ENCODE measurements around the gene ACOX3.
"Not testable (repeated sequence)": the region's sequence is repeated elsewhere in the genome, so short reads cannot be mapped to it uniquely, and the experiment has no call there.

ACOX3 gene

DNA sequence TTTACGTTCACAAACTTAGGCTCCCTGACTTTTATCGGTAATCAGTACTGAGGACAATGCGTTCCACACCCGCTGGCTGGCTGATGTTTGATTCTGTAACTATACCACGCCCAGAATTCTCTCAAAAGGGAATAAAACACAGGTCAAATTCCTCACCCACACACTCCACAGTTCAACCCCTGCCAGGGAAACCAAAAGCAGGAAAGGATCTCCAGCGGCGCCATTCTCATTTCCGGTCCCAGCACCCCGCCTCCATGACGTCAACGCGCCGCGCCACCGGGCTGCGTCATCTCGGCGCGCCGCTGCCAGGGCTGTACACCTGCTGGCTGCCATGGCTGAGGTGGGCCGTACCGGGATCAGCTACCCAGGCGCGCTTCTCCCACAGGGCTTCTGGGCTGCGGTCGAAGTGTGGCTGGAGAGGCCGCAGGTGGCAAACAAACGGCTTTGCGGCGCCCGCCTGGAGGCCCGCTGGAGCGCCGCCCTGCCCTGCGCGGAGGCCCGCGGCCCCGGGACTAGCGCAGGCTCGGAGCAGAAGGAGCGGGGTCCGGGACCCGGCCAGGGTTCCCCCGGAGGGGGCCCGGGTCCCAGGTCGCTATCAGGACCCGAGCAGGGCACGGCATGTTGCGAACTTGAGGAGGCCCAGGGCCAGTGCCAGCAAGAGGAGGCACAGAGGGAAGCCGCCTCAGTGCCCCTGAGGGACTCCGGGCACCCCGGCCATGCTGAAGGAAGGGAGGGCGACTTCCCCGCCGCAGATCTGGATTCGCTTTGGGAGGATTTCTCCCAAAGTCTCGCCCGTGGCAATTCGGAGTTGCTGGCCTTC lies at the start of gene ACOX3, which contains the start of gene TRMT44:
Gene ACOX3, minus strand, starts transcription at position 232 of the 820 bp plus-strand sequence. CDS start 24,202 bp downstream, outside the sequence.
Gene TRMT44, plus strand, starts transcription at position 286 of the 820 bp plus-strand sequence. Its CDS starts 46 bp downstream, at position 332.
- DNase-seq (ENCODE audit: low spot score), result peak; percentile 84

DNA sequence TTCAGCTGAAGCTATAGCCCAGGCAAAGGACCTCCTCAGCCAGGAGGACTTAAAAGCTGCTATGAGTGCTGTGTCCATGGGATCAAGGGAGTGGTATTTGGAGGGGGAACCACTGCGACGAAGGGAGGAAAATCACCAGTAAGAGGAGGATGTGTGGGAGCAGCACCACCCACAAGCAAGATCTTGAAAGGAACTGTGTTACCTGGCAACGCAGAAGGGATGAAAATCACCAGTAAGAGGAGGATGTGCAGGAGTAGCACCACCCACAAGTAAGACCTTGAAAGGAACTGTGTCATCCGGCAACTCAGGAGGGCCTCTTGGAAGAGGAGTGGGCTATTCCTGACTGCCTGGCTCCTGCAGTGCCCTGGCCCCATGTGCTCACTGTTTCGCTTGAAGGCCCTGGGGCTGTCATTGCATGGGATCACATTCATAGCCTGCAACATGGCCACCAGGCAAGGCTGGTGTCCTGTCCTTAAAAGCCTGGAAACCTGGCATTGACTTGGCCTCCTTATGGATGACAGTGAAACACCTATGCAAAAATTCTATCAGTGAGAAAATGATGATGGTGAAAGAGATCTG lies 48.4 kb upstream of the ACOX3 start:
- DNase-seq (ENCODE audit: low spot score), result no peak

DNA sequence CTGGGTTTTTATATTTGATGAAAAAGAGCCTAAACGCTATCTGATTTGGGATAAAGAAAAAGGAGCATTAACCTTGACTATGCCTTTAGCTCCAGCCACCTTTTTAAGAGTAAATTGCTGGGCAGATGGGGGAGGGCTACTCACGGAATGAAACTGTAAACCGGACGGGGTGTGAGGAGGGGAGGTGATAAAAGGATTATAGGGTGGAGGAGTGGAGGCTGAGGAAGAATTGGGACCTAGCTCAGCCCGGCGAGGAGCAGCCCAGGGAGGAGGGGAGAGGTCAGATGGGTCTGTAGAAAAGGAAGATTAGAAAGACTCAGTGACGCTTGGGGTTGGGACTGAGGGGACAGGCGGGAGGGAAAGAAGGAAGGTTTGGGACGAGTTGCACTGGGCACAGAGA lies 46.1 kb upstream of the ACOX3 start:
- DNase-seq (ENCODE audit: low spot score), result not testable (repeated sequence)

DNA sequence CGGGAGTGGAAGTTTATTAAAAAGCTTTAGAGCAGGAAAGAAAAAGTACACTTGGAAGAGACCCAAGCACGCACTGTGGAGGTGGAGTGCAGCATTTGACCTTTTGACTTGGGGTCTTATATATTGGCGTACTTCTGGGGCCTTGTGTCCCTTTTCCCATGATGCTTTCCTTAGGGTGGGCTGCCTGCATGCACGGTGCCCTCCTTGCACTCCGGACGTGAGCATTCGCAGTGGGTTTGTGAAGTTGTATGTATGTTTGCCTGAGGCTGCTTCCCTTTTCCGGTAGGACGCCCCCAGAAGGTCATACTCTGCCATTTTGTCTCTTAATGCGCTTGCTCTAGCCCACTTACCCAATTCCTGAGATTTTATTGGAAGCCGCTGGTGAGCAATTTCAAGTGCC lies 39.7 kb upstream of the ACOX3 start:
- DNase-seq (ENCODE audit: low spot score), result no peak

DNA sequence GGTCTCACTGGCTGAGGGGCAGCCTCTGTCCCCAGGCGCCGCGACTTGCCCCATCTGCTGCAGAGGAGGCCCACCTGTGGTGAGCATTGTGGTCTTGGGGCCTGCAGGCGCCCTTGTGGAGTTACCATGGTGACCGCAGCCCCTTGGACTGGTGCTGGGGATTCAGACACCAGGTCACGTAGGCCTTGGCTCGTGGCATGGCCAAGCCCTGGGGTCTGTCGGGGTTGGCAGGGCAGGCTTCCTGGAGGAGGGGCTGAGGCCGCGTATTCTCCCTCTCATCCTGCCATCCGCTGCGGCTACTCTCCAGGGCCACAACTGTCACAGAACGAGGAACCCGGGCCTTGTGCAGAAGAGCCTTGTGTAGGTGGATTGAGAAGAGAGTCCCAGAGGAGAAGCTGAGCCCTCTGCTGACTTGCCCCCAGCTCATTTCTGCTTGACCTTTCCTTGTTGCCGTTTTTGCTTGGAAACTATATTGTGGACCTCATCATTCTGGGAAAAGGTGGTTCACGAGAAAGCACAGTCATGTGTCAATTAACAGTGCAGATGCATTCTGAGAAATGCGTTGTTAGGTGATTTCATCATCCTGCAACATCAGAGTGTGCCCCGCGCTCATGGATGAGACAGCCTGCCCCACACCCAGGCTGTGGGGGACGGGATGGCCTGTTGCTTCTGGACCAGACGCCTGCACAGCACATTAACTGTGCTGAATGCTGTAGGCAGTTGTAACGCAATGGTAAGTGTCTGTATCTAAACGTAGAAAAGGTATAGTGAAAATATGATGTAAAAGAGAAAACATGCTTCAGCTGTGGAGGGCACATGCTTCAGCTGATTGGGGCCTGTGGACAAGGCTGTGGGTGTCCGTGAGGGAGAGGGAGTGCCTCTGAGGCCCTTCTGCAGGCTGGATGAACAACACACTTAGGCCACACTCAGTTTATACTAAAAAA lies 38.5 kb upstream of the ACOX3 start:
- no peak for DNase-seq (ENCODE audit: low spot score)

DNA sequence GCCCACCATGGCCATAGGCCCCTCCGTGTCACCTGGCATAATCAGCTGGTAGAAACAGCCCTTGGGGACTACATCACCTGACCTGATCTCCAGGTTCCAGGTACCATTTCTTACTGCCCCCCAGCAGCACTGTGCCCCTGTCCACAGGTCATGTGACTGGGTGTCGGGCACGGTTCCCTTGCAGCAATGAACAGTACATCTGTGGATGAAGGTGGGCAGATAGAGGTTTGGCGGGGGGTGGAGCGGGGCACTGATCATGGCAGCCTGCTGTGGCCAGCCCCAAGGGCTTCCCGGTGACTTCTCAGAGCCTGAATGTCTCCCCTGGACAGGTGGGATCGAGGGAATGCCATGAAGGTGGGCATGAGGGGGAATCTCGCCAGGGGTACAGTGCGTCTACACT lies 37.8 kb upstream of the ACOX3 start:
- no peak for DNase-seq (ENCODE audit: low spot score)

DNA sequence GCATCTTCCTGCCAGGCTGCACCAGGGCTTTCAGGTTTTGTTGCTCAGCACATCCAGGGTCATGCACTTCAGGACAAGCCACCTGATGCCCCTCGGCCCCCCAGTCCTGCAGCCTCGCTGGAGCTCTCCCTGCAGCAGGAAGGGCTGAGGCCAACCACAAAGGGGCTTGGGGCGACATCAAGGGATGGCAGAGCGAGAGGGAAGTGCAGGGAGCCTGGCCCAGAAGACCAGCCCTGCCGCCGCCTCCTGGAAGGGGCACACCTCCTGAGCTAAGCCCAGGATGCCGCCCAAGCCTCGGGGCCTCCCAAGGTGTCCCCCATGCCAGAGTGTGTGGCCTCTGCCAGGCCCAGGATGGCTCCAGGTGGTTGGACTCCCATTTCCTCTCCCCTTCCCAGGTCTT lies 37.2 kb upstream of the ACOX3 start:
- no peak for DNase-seq (ENCODE audit: low spot score)

DNA sequence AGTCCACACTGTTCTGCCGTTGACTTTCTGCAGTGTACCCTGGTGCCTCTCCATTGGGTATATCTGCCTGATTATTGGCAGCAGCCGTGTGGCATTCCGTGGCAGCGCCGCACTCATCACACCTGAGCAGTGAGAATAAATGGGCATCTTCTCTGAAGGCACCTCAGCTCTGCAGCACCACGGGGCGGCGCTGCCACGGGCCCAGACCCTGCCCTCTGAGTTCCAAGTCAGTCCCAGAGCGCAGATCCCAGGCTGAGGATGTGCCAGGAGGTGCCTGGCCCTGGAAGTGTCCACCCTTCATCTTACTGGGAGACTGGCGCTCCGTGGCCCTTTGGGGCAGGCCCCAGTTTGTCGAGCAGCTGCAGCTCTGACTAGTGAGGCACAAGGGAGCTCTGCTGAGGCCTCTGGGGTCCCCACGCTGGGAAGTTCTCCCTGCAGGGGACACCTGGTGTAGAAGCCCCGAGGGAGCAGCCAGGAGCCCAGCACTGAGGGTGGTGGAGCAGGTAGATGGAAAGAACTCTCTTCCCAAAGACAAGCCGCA lies 36.6 kb upstream of the ACOX3 start:
- DNase-seq (ENCODE audit: low spot score), result no peak

DNA sequence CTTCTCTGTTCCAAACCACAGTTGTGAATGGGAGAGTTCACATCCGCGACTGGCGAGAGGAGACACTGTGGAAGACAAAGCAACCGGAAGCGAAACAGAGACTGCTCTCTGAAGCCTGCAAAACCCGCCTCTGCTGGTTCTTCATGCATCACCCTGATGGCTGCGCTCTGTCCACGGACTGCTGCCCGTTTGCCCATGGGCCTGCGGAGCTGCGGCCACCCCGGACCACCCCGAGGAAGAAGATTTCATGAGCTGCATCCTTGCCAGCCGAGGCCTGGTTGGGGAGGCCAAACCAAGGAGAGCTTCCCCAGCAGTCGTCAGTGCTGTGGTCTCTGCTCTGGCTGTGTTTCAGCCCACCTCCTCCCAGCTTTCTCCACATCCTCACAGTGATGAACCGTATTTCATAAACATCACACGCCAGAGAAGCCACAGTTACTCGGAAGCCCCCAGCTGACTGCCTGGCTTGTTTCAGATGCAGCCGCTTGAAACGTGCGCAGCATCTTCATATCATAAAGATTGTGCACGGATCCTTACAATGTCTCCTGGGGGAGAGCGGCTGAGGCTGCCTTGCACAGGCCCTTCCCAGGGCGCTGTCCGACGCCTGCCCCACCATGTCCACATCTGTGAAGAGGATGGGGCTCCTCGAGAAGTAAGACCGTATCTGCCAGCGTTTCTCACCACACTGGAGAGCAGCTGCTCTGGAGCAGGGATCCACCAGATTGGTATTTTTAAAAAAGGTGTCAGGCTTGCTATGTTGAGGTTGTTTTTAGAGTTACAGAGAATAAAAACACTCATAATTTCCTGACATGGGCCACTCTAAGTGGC lies 35.4 kb upstream of the ACOX3 start:
- DNase-seq (ENCODE audit: low spot score), result no peak

DNA sequence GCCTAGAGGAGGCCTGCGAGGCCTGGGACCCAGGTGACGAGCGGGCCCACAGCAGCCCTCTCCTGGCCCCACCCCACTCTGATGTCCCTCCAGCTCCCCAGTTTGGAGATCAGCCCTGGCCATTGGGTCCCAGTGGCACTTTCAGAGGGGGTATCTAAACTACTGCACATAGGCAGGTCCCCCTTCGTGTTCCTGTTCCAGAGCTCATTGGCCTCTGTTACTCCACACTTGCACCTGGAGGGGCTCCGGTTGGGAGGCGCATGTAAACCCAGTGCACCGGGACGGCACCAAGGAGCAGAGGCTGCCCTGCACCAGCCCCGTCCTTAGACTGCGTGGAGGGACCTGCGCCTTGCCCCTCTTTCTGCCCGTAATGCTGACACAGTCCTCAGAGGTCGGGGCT lies 34.3 kb upstream of the ACOX3 start:
- DNase-seq (ENCODE audit: low spot score), result no peak

DNA sequence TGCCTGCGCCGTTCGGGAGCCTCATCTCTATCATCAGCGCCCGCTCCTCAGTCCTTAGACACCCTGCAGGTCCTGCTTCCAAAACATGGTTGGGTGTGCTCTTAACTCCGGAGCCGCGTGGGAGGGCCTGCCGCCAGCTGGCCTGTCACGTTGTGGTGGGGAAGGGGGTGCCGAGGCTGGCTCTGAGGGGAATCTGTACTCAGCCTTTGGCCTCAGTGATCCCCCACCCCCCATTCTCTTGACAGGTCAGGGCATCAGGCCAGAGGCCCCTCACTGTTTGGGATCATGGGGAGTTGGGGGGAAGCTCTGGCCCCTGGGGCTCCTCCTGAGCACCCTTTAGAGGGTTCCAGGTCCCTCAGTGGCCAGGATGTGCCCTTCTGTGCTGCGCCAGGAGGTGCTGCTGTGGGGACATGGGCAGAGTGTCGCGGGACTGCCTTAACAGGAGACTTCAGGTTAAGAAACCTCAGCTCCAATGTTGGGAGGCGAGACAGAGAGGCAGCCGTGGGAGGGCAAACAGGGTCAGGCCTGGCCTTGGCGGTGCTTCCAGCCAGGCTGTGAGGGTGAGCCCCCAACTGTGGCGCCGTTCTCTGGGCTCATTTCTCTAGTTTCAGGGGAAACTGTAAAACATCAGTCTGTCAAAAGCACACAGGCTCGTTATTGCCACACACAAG lies 33.5 kb upstream of the ACOX3 start:
- no peak for DNase-seq (ENCODE audit: low spot score)

DNA sequence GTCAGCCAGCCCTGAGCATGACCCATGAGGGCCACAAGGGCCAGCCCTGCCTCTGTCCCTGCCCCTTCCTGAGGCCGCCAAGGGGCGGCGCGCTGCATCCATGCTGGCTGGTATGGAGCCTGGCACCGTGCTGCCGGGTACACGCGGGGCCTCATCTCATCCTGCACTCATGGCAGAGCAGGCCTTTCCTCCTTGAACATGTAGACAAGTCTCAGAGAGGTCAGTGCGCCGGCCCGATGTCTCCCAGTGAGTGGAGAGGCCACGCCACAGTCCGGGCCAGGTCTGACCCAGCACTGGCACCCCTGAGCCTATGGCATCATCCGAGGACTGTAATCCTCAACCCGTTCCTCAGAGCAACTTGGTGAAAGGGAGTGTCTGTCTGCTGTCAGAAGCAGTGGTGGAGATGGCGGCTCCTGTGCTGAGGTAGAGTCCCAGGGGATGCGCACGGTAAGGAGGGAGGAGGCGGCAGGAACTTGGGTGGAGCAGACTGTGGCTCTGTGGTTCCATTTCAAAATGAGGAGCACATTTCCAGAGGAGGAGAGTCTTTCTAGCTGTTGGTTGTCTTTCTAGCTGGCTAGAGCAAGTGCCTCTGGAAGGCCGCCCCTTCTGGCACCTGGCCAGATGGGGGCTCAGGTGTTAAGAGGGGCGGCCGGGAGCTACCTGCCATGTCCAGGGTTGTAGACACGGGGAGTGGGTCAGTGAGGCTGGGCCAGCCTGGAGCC lies 32.8 kb upstream of the ACOX3 start:
- DNase-seq (ENCODE audit: low spot score), result no peak

DNA sequence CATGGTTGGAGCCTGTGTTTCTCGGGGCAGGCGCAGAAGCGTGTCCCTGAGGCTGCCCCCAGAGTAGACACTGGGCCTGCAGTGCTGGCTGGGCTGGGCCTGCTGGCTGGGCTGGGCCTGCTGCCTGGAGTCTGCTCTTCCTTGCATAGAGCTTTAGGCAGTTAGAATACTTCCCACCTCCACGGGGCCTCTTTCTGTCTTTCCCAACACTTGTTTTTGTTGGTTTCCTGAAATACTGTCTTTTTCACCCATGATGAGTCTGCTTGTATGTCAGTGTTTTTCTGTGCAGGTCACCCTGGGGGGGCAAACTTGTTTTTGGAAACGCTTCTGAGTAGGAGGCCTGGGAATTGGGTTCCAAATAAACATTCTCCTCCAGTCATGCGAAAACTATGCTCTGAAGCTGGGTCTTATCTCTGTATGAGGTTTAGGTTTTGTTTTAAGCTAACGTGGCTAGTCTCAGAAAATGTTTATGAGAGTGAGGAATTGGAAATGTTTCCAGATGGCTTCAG lies 32.2 kb upstream of the ACOX3 start:
- no peak for DNase-seq (ENCODE audit: low spot score)

DNA sequence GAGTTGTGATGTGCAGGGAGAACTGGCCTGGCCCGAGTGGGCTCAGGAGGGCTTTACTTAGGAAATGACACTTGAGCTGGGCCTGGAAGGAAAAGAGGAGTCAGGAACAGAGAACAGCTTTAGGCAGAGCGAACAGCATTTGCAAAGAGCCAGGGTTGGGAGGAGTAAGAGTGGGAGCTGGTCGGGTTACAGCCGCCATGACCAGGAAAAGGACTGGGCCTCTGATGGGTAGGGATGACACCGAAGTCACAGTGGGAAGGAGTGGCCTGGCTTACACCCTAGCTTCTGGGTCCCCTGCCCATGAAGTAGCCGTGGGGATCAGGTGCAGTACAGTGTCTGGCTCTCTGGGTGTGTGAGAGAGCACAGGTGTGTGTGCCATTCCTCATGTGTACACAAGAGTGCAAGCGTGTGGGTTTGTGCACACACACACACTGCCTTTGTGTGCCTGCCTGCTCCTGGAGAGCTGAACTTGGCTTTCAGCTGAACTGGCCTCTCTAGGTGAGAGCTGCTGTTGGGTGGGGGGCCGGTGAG lies 31.7 kb upstream of the ACOX3 start:
- DNase-seq (ENCODE audit: low spot score), result no peak

DNA sequence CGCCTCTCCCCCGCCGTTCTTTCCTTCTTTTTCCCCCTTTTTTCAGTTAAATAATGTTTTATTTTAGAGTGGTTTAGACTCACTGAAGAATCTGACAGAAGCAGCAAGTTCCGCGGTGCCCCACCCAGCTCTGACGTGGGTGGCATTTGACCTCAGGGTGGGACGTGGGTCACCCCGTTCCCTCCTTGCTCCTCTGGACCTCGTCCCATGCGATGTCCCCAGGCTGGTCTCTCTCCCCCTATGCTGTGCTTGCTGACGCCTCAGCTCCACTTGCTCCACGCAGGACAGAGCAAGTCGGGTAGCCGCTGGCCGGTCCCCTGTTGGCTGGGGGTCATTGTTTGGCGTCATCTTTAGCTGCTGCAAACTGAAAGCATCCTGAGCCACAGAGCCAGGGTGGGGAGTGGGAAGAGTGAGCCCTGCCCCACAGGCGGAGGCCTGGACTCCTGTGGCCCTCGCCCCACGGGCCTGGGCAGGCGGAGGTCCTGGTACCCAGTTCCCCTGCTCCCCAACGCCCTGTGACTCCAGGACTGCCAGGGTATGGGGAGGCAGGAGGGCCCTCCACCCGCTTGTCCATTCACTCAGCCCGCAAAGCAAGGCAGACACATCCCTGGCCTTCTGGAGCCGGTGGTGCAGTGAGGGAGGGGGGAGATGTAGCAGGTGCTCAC lies 30.8 kb upstream of the ACOX3 start:
- no peak for DNase-seq (ENCODE audit: low spot score)

DNA sequence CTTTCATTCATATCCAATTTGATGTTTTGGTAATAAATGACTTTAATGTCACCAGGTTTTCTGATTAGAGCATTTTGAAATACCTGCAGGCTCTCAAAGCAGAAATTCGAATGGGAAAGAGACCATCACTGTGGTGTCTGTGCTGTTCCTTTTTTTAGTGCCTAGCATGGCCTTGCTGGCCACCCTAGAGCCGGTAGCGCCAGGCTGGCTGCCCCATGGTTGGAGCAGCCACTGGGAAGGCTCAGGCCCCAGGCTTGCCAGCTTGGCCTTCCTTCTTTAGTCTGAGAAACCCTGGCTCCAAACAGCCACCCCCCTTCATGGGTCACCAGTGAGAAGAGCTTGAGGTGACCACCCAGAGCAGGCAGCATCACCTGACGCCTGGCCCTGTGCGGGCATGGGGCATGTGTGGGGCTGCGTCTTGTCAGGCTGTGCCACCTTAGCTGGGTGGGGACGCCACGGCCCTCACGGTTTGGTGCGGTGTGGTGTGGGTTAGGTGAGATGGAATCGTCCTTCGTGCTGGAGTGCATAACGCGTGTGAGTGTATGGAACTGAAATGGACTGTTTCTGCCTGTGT lies 30.0 kb upstream of the ACOX3 start:
- no peak for DNase-seq (ENCODE audit: low spot score)

DNA sequence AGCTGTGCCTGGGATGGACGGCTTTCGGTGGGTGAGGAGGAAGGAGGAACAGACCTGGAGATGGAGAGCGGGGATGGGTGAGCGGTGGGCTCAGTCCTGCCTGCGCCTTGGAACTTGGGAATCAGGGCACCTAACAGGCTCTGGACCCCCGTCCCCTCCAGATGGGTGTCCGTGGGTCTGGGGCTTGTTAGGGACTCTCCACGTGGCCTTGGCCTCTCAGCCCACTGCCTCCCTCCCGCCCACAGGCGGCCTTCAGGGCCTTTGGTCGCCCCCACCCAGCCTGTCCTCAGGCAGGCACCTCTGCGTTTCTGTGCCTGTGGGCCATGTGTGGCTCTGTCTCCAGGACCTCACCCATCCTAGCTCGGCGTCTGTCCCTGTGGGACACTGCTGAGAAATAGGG lies 29.0 kb upstream of the ACOX3 start:
- DNase-seq (ENCODE audit: low spot score), result no peak

DNA sequence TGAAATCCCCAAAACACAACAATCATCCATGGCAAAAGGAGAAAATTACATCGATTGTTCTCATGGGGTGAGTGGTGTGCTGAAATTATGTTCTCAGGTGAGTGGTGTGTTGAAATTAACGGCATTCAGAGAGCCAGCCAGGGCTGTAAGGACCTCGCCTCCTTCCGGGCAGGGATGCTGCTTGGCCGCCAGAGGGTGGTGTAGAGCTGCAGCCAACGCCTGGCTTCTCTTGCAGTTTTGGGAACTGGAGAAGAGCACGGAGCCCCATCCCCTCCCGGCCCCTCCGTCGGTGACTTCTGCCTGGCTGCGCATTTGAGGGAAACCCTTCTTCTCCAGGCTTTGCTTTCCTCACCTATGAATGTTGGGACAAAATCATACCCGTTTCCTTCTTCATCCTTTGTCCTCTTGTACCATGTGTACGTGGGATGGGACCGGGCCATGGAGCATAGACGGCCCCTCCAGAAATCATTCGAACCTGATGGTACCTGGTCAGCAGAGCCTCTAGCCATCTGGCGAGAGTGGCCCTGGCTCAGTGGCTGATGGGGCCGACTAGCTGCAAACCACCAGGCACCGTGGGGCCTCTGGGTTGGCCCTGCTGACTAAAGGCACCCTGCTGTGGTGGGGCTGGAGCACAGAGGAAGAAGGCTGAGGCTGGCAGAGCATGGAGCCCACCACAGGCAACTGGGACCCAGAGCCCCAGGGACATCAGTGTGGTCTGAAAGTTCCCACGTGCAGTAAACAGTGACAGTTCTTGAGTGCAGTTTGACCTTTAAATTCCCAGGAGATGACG lies 28.4 kb upstream of the ACOX3 start:
- peak; percentile 80 for DNase-seq (ENCODE audit: low spot score)
